NCI-H345 (cell line): ENCODE measurements around the gene RILP.

Source experiments
- DNase-seq: peaks from one replicate; lab custom pipeline; 2025; lab: John Stamatoyannopoulos, UW

The RILP gene

GRCh38 chr17:1648173-1648962 is 1.3 kb downstream of the RILP start:
- no peak for DNase-seq

- DNase-seq = no peak
These were observed 1.9 kb downstream of the RILP start for GRCh38 chr17:1647802-1648171.

- DNase-seq = no peak
These were observed 3.3 kb downstream of the RILP start for GRCh38 chr17:1646199-1646875.

- no peak for DNase-seq
These were observed 4.2 kb downstream of the RILP start, which contains the start of gene SCARF1 for GRCh38 chr17:1645207-1646171. Gene SCARF1 (minus strand): TSS chr17:1645732. CDS start chr17:1645697, 35 bp downstream.

- no peak for DNase-seq
These were observed 5.0 kb downstream of the RILP start for GRCh38 chr17:1644493-1645206.

- no peak for DNase-seq
These were observed 5.6 kb downstream of the RILP start for GRCh38 chr17:1643999-1644492.

- DNase-seq = peak; percentile 64
These were observed 6.2 kb downstream of the RILP start for GRCh38 chr17:1643293-1643998.

- no peak for DNase-seq
These were observed 8.6 kb downstream of the RILP start for GRCh38 chr17:1641065-1641403.

GRCh38 chr17:1640329-1641064 is 9.2 kb downstream of the RILP start:
- DNase-seq = no peak

- no peak for DNase-seq
These were observed 10.0 kb downstream of the RILP start for GRCh38 chr17:1639549-1640180.

- DNase-seq = no peak
These were observed 10.9 kb downstream of the RILP start for GRCh38 chr17:1638624-1639300.

GRCh38 chr17:1638171-1638590 is 11.5 kb downstream of the RILP start:
- DNase-seq = no peak

- DNase-seq = no peak
These were observed 12.9 kb downstream of the RILP start for GRCh38 chr17:1636732-1637285.

GRCh38 chr17:1635675-1636465 is 13.8 kb downstream of the RILP start:
- DNase-seq = no peak

GRCh38 chr17:1634841-1635650 is 14.6 kb downstream of the RILP start:
- no peak for DNase-seq

- no peak for DNase-seq
These were observed 19.0 kb downstream of the RILP start for GRCh38 chr17:1630662-1631061.
